Neural crest cell (in vitro differentiated cells): ENCODE data around the gene WASF3. TPM values are rescaled to one million over a fixed set of nuclear protein-coding genes. Genes with fewer than 3 reads are reported as not detected.

ENCODE experiments used
- DNase-seq: peaks from one replicate; pipeline ENCODE4 v3.0.0; 2021; ENCODE audit warnings: low read depth, mixed read lengths, low spot score
- H3K27ac Mint-ChIP-seq: one replicate; pipeline ENCODE4 v1.8.0; 2021; ENCODE audit warnings: mild to moderate bottlenecking, mixed read lengths; ENCODE audit not compliant: unreplicated experiment
- H3K27me3 Mint-ChIP-seq: 2 replicates; pipeline ENCODE4 v1.8.0; 2021; ENCODE audit warnings: low read depth, mild to moderate bottlenecking, mixed read lengths
- H3K36me3 Mint-ChIP-seq: 2 replicates; pipeline ENCODE4 v1.8.0; 2021; ENCODE audit warnings: low read depth, mild to moderate bottlenecking, mixed read lengths
- H3K4me1 Mint-ChIP-seq: 2 replicates; pipeline ENCODE4 v1.8.0; 2021; ENCODE audit warnings: mixed read lengths
- H3K4me3 Mint-ChIP-seq: one replicate; pipeline ENCODE4 v1.8.0; 2021; ENCODE audit warnings: mild to moderate bottlenecking, mixed read lengths
- H3K9me3 Mint-ChIP-seq: 2 replicates; pipeline ENCODE4 v1.8.0; 2021; ENCODE audit warnings: mixed read lengths
- CTCF ChIP-seq: fragments of 200-600 bp; sonication (generic); conservative IDR thresholded peaks from 2 replicates; pipeline ENCODE4 v1.5.0; 2021; ENCODE audit warnings: antibody characterized with exemption, mild to moderate bottlenecking
- total RNA-seq: library from RNA; stranded (reverse); gene quantifications from 2 replicates; pipeline ENCODE4 v1.2.1, GENCODE V29; 2021

Gene WASF3
- total RNA-seq, 1 donor from 2014 or later: 79.7 TPM

DNA sequence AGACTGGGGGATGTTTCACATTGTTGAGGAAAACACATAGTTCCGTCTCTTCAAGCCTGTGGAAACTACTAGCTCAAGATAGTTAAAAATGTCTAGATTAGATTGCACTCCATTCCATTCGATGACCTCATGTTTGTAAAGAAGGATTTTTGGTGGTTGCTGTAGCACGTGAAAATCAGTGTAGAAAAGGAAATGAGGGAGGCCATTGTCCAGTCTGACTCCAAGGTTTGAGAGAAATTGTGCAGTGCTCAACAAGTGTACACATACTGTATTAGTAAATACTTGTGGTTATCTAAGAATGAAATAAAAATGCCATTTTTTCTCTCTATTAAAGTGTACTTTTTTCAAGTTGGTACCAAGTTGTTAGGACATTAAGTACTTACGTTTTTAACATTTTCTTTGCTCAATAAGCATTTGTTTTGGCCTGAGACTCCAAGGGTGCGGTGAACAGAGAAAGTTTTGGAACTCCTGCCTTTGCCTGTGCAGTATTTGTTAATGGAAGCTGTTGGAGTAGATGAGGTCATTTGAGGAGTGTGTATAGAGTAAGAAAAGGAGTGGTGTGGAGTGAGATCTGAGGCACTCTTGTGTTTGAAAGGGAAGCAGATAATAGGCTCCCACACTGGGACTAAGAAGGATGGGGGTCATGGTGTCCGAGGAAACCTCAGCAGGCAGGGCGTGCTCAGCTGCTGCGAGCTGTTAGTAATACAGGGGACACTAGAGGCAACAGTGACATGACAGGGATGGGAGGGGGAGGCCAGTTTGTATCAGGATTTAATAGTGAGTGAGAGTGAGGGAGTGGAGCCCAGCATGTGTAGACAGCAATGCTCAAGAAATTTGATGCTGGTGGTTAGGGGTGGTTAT, 4.4 kb downstream of the WASF3 start:
- H3K36me3 Mint-ChIP-seq: no peaks in the 10 kb centered on the region
- H3K27ac Mint-ChIP-seq: no peak overlapping the region
- H3K27me3 Mint-ChIP-seq: peaks cover under 1% of the 10 kb centered on the region
- H3K4me3 Mint-ChIP-seq: no peak overlapping the region
- peak; percentile 20 for DNase-seq
- H3K4me1 Mint-ChIP-seq: peaks cover 36% of the 10 kb centered on the region
- H3K9me3 Mint-ChIP-seq: no peaks in the 10 kb centered on the region
- no peak for TF ChIP-seq CTCF

GRCh38 chr13:26562512-26562890, 5.0 kb downstream of the WASF3 start:
- no peaks in the 10 kb centered on the region for H3K9me3 Mint-ChIP-seq
- no peaks in the 10 kb centered on the region for H3K27me3 Mint-ChIP-seq
- TF ChIP-seq CTCF: no peak
- DNase-seq: no peak
- H3K36me3 Mint-ChIP-seq: no peaks in the 10 kb centered on the region
- peaks cover 33% of the 10 kb centered on the region for H3K4me1 Mint-ChIP-seq
- H3K4me3 Mint-ChIP-seq: no peak overlapping the region
- no peak overlapping the region for H3K27ac Mint-ChIP-seq

- H3K4me3 Mint-ChIP-seq: peak overlapping the region; percentile 6
- no peak overlapping the region for H3K27ac Mint-ChIP-seq
- peaks cover 36% of the 10 kb centered on the region for H3K4me1 Mint-ChIP-seq
- TF ChIP-seq CTCF: no peak
- peaks cover 8% of the 10 kb centered on the region for H3K36me3 Mint-ChIP-seq
- H3K27me3 Mint-ChIP-seq: no peaks in the 10 kb centered on the region
- DNase-seq: no peak
- peaks cover 7% of the 10 kb centered on the region for H3K9me3 Mint-ChIP-seq
Observed at GRCh38 chr13:26563713-26564112, 6.2 kb downstream of the WASF3 start.

DNA sequence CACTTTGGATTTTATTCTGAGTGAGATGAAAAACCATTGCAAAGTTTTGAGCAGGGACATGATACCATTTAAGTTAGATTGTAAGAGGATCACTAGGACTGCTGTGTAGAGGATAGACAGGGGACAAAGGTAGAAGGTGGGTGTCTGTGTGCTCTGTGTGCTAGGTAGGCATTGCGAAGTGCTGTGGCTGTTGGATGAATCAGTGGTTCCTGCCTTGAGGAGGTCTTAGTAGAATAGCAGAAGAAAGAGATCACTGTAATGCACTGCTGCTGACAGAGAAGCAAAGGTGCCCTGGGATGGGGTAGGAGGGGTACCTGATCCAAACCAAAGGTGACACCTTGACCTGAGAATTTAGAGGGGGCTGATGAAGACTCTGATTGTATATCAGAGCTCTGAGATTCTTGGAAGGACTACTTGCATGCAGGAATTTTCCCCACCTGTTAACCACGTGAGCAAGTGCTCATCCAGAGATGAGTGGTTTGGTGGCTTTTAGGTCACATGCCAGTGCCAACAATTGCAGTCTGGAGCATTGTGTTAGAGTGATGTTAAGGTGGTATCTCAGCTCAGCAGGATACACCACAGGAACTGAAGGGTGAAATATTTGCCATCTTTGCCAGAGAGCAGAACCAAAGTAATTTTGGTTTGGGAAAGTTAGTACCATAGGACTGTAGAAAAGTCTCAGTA, 10.8 kb downstream of the WASF3 start:
- Mint-ChIP-seq H3K27me3 (no peaks in the 10 kb centered on the region), H3K9me3 (peaks cover 13% of the 10 kb centered on the region), H3K4me1 (peaks cover 27% of the 10 kb centered on the region), H3K27ac (no peak overlapping the region), H3K36me3 (peaks cover 26% of the 10 kb centered on the region), H3K4me3 (no peak overlapping the region)
- no peak for TF ChIP-seq CTCF
- no peak for DNase-seq

- peaks cover 7% of the 10 kb centered on the region for H3K4me1 Mint-ChIP-seq
- no peak overlapping the region for H3K27ac Mint-ChIP-seq
- TF ChIP-seq CTCF: no peak
- no peak for DNase-seq
- H3K4me3 Mint-ChIP-seq: no peak overlapping the region
- no peaks in the 10 kb centered on the region for H3K27me3 Mint-ChIP-seq
- peaks cover 46% of the 10 kb centered on the region for H3K36me3 Mint-ChIP-seq
- H3K9me3 Mint-ChIP-seq: peaks cover 26% of the 10 kb centered on the region
Observed at GRCh38 chr13:26571518-26571917, 14.0 kb downstream of the WASF3 start.
